Retinal pigment epithelial cell (primary cell): ENCODE measurements around the gene IMMT.

Source experiments
- DNase-seq: peaks from one replicate; pipeline ENCODE4 v3.0.0-alpha.2; 2010; ENCODE audit warnings: low read depth
- H3K4me3 ChIP-seq: 2 replicates; pipeline ENCODE4 v1.5.1; 2011; ENCODE audit warnings: mild to moderate bottlenecking, low read length, control low read depth, moderate library complexity
- TF ChIP-seq, protein P1 (sequence below): conservative IDR thresholded peaks from 2 replicates; pipeline ENCODE4 v1.5.1; 2011; ENCODE audit warnings: low read depth, low read length, control low read depth, inconsistent platforms

IMMT gene

DNA sequence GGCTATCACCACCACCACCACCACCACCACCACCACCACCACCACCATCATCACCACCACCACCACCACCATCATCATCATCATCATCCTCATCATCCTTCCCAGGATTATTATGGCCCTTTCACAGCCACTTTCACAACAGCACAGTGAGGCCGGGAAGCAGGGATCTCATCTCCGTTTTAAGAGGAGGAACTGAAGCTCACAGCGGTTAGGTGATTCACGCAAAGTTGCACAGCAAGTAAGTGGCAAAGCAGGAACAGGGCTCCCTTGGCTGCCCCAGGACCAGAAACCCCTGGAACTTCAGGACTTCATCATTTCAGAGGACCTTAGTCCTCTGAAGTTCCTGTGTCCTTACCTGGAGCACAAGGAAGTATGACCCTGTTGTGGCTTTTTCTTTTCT, 30.8 kb upstream of the IMMT start:
- no peak overlapping the region for H3K4me3 ChIP-seq
- DNase-seq, result no peak
- TF ChIP-seq, protein P1, sequence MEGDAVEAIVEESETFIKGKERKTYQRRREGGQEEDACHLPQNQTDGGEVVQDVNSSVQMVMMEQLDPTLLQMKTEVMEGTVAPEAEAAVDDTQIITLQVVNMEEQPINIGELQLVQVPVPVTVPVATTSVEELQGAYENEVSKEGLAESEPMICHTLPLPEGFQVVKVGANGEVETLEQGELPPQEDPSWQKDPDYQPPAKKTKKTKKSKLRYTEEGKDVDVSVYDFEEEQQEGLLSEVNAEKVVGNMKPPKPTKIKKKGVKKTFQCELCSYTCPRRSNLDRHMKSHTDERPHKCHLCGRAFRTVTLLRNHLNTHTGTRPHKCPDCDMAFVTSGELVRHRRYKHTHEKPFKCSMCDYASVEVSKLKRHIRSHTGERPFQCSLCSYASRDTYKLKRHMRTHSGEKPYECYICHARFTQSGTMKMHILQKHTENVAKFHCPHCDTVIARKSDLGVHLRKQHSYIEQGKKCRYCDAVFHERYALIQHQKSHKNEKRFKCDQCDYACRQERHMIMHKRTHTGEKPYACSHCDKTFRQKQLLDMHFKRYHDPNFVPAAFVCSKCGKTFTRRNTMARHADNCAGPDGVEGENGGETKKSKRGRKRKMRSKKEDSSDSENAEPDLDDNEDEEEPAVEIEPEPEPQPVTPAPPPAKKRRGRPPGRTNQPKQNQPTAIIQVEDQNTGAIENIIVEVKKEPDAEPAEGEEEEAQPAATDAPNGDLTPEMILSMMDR, result no peak

DNA sequence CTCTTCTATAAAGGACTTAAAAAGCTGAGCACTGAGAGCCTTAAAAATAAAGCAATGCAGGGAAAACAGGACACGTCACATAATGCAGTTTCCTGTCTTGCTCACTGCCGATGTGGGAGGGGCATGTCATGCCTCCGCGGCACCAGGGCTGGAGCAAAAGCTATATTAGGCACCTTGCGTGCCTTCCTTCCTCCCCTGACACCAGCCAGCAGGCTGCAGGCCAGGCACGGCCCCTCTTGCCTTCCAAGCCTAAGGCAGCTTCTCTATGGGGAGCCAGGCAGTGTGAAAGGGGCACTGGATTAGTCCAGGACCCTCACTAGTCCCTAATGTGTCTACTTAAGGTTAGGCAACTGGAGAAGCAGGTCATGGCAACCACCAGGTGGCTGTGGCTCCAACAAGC, 30.3 kb upstream of the IMMT start:
- no peak for DNase-seq
- no peak overlapping the region for H3K4me3 ChIP-seq
- TF ChIP-seq, protein P1, result no peak

DNA sequence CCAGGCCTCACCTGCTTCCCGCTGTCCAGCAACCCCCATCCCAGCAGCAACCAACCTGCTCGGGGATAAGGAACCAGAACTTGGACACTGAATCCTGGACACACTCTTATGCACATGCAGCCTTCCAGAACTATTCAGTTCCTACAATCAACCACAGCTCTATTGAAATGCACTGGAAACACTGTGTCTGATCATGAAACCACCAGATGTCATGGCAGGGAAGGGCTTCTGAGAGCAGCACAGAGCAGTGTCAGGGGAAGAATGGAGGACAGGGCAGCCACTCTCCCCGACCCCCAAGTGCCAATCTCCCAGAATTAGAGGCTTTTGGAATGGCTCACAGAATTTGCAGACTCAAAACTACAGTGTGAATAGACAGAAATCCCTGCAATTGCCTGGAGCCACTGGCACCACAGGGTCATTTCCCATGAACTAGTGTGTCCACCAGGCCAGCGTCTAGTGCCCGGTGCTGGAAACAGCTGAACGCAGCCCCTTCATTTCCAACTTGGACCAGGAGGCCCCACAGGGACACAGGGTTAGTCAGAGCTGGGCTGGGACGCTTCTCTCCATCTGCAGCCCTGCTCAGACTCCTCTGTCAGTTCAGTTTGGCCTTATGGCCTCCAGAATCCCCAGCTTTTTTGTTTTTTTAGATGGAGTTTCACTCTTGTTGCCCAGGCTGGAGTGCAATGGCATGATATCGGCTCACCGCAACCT, 29.5 kb upstream of the IMMT start:
- TF ChIP-seq, protein P1, result no peak
- DNase-seq, result no peak
- no peak overlapping the region for H3K4me3 ChIP-seq

DNA sequence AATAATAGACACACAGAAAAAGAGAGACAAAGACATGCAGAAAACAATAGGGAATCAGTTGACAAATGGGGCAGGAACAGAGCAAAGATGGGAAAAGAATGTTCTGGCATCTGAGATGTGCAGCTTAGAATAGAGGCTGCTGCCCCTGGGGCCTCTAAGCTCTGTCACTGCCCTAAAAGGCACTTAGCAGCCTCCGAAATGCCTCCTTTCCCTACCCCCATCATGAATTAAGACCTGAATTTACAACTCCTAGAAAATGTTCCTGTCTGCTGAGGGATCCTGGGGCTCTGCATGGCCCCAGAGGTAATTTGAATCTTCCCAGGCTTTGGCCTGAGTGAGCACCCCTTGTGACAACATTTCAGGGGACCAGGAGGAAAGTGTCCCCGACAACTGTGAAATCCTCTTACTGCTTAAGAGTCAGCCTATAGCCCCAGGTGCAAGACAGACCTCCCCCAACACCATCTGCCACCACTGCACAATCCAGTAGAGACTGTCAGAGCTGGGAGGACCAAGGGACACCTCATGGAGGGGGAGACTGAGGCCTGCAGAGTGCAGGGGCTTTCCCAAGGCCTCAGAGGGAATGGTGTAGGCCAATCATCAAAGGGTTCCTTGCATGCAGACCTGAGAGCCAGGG, 28.8 kb upstream of the IMMT start:
- H3K4me3 ChIP-seq, result no peak overlapping the region
- TF ChIP-seq, protein P1, result no peak
- DNase-seq, result no peak

DNA sequence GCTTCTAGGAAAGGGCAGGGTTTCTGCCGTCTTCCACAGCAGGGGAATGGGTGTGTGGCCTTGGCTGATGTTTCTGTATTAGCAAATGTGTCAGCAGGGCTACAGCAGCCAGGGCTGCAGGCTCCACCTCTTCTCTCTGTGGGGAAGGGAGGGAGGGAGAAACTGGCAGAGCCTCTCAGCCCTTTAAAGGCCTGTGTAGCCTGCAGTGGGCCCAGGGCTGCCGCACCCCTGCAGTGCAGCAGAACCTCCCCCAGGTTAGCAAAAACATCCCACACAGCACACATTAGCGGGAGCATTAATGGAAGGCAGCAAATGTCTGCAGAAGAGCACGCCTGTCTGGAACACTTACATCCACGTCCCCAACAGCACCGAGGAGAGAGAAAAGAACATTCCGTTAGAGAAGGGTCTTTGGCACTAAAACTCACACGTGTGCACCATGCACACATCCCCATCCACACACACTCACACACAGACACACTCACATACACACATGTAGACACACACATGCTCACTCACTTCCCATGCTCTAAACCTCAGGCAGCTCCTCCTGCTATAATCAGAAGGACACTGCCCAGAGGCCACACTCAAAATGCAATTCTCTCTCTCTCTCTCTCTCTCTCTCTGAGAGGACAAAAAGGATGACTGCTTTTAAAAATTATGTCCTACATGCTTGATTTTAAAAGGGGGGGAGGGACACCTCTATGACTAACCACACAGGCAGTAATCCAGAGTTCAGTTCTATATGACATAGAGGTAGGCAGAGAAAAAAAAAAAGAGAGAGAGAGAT, 28.1 kb upstream of the IMMT start:
- no peak for DNase-seq
- TF ChIP-seq, protein P1, result no peak
- H3K4me3 ChIP-seq, result no peak overlapping the region

DNA sequence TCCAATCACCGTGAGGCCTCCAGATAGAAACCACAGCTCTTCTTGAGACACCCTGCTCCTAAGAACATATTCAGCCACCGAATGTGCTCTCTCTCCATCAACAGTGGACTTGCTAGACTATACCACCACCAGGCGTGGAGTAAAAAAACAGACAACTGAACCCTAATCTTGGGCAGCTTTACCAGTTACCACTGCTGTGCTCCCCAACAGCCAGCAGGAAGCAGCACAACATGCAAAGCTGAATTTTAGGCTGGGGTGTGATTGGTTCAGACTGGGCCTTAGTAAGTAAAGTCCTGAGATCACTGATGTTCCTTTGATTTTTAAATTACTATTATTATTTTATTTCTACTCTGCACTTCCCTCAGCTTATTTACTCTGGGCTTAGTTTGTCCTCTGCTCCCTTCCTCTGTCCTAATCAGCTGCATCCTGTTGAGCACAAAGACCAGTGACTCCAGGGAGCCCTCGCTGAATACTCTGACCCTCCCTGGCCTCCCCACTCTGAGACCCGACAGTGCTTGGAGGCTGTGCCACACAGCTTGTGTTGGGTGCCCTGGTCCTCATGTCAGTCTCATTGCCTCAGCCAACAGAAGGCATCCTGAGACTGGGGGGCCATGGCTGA, 25.9 kb upstream of the IMMT start:
- H3K4me3 ChIP-seq, result no peak overlapping the region
- TF ChIP-seq, protein P1, result peak; percentile 96
- no peak for DNase-seq
